HPDE6-E6E7 (cell line): Measurements from ENCODE around the gene APOBEC3G.

Experiments
- DNase-seq: peaks from one replicate; pipeline ENCODE4 v3.0.0; 2011; ENCODE audit warnings: missing footprints; ENCODE audit errors: extremely low spot score

The APOBEC3G gene

DNA sequence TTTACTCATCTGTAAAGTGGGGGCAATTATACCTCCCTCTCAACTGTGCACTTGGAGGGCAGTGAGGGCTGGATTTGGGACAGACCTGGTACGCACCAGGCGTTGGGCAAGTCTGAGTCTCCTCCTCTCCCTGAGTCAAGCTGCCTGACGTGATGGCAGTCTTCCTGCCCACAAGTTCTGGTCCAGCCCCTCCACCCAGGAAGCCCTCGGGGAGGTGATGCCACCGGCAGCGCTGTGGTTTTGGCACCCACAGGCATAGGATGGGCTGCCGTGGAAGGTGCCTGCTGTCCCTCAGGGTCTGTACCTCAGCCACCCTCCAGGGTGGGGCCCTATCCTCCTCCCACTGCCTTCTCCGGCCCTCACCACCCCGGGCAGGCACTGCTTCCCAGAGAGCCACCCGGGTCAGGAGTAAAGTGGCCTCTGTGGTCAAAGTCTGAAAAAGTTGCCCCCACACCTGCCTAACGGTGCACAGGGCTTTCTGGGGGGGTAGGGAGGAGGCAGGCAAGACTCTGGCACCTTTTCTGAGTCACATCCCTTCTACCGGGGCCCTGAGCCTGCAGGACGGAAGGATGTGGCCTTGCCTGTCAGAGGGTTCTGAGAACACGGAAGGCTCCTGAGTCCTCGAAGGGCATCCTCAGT, 13.5 kb downstream of the APOBEC3G start:
- peak; percentile 82 for DNase-seq

DNA sequence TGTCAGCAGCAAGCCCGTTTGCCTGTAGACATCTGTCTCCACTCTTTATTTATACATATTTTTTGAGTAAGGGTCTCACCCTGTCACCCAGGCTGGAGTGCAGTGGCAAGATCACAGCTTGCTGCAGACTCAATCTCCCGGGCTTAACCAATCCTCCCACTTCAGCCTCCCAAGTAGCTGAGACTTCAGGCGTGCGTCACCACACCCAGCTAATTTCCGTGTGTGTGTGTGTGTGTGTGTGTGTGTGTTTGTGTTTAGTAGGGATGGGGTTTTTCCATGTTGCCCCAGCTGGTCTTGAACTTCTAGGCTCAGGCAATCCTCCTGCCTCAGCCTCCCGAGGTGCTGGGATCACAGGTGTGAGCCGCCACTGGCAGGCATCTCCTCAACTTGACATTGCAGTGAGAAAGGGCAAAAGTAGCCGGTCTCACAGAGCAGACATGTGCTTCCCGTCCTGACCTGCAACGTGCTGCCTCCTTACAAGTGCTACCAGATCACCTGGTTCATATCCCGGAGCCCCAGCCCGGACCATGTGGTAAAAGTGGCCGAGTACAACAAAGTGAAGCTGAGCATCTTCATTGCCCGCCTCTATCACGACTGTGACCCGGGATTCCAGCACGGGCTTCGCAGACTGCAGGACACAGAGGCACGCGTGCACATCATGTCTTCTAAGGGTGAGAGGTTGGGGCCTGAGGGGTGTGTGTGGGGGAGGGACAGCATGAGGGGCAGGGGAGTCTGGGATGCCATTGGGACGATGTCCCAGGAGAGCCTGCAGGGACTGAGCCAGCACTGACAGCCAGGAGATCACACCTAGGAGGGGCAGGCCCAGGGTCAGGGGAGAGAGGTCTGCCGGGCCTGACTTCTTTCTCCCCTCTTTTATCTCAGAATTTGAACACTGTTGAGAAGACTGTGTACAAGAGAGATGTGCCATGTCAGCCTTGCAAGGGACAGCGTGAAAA, 14.3 kb downstream of the APOBEC3G start:
- DNase-seq: no peak

DNA sequence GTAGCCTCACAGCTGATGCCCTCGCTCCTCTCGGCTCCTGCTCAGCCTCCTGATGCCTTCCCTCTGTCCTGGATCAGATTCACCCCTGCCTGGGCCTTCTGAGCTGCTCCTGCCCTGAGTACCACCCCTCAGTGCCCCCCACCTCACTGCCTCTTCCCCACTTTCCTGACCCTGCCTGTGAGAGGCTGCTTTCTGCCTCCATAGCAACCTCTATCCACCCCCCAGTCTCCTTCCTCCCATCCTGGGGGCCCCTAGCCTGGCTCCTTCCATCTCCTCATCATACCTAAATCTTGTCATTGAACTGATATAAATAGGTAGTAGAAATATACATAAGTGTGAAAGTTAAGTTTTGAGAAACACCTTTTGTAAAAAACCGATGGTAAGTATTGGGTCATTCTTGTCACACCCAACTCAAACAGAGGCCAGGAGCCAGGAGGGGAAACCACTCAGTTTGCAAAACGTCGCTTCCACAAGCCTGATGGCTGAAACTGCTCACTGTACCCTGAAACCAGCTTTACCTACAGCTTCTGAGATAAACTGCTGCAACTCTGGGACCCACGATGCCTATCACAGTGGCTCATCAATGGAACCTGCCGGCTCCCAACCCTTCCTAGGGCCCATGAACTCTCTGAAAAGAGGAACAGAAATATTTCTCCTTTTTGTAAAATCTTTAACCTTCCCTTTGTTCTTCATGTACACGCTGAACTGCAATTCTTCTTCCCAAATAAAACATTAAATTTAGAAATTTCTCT, 15.2 kb downstream of the APOBEC3G start:
- DNase-seq: no peak

DNA sequence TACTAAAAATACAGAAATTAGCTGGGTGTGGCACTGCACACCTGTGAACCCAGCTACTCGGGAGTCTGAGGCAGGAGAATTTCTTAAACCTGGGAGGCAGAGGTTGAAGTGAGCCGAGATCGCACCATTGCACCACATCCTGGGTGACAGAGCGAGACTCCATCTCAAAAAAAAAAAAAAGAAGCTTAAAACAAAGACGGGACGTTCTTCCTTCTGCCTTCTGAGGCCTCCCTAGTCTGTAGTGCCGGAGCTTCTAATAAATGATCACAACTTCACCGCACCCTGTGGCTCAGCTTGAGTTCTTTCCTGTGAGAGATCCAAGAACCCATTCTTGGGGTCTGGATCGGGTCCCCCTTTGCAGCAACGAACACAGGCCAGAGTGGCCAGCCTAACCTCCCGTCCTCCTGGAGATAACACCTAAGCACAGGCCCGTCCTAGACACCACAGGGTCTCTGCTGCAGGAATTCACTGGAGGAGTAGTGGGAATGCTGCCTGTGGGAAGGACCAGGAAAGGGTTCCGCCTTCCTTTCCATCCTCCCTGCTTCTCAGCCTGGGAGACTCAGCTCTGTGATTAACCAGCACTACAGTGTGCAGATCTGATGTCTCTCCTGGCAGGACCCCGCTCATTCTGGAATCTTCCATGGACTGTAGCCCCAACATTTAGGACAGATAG, 17.8 kb downstream of the APOBEC3G start:
- no peak for DNase-seq

DNA sequence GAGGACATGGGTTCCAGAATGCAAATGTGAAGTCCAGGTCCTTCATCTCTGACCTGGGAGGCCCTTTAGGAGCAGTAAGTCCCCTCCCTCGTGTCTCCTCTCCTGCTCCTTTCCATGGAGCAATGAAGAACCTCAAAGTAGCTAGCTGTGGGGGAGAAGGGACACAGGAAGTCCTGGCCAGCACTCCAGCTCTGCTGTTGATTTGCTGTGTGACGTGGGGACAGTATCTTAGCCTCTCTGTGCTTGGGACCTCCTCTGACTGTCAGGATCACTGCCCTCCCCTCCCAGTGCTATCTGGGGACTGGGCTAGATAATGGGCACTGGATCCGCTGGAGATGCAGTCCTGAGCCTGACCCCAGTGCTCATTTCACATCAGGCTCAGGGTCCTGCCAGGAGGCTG, 18.9 kb downstream of the APOBEC3G start:
- no peak for DNase-seq

DNA sequence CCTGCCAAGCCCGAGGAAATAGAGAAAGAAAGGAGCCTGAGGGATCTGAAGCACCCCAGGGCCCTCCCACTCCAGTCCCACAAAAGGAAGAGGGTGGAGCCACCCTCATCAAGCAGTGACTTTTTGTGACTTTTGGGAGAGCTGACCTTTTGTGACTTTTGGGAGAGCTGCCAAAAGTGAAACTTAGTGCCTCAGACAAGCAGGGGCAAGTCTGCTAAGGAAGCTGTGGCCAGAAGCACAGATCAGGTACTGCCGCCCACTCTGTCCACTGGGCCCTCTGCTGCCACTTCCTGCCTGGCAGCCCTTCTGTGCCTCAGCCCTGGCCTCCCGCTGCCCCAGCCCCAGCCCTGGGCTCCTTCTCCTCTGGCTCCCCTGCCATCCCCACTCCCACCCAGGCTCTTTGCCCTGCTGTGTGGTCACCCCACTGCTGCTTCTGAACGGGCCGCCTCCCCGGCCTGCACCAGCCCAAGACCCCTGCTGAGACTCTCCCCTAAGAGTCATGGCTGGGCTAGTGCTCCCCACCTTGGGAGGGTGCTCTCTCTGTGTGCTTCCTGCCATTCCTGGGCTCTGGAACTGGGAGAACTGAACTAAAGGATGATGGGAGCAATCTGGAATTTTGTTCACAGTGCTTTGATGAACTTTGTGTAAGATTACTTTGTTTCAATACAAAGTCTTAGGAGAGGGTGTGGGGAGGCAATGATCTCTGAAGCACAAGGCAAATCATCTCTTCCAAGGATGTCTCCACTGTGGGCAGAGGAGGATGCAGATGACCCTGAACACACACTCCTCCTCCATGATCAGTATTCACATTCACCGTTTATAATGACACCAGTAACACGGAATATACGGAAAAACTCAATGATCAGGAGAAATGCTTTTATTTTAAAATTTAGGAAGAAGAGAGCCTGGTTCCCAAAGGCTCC, 20.3 kb downstream of the APOBEC3G start, which contains the start of gene APOBEC3H:
Gene APOBEC3H, plus strand, starts transcription at position 147 of the 923 bp plus-strand sequence. CDS start 3,035 bp downstream, outside the sequence.
- peak; percentile 62 for DNase-seq

DNA sequence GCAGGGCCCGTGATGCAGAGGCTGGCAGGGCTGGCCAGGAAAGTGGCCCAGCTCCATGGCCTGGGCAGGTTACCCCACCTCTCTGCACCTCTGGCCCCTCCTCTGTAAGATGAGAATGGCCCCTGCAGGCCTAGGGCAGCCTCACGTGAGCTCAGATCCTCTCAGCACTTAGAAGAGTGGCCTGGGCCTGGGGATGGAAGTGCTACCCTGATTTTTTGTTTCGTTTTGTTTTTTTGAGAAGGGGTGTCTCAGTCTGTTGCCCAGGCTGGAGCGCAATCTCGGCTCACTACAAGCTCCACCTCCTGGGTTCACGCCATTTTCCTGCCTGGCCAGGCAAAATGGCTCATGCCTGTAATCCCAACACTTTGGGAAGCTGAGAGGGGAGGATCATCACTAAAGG, 21.0 kb downstream of the APOBEC3G start:
- DNase-seq: no peak

DNA sequence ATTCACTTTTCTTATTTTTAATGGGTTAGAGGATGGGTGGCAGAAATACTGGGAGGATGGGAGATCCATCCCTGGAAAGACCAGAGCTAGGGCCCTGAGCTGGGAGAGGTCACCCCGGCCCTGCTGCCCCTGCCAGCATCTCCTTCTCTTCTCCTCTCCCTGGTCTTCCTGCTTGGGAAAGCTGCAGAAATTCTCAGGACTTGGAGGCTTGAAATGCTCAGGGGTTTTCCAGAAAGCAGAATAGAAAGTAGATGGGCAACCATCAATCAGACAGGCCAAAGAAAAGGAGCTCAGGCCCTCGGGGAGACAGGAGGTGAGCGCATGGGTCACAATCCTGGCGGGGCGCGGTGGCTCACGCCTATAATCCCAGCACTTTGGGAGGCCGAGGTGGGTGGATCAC, 21.5 kb downstream of the APOBEC3G start:
- no peak for DNase-seq

DNA sequence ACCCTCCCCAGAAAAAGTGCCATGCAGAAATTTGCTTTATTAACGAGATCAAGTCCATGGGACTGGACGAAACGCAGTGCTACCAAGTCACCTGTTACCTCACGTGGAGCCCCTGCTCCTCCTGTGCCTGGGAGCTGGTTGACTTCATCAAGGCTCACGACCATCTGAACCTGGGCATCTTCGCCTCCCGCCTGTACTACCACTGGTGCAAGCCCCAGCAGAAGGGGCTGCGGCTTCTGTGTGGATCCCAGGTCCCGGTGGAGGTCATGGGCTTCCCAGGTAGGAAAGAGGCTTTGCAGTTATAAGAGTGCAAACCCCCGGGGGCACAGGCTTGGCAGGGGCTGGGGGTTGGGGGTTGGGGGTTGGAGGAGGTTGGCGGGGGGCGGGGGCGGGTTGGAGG, 24.2 kb downstream of the APOBEC3G start:
- DNase-seq: no peak

DNA sequence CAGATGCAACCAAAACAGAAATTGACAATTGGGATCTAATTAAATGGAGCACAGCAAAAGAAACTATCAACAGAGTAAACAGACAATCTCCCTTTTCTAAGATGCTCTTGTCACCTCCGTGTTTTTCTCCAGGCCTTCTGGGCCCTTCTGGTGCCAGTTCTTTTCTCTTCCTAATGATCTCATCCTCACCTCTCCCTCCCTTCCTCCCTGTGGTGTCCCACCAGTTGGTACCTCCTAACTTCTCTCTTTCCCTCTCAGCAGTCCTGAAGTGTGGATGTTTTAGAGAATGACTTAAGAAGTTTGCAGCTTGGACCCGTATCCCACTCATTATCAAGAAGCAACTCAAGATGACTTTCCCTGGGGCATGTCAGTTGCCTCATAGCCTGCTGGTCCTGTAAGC, 26.4 kb downstream of the APOBEC3G start:
- no peak for DNase-seq

DNA sequence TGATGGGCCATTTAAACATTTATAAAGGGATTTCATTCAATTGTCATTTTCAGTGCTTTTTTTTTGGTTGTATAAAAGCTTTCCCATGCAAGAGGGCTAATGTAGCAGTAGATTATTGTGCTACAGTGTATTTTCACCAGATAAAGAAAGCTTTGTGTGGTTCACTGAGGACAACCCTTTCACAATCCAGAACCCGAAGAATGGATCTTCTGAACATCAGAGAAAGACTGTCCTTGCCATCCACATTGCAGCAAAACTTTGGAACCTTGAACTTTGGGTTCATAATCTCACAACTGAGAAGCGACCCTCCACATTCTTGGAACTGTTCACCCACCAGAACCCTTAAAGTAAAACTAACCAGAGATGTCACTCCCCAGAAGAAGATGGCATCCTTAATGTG, 29.3 kb downstream of the APOBEC3G start:
- no peak for DNase-seq

DNA sequence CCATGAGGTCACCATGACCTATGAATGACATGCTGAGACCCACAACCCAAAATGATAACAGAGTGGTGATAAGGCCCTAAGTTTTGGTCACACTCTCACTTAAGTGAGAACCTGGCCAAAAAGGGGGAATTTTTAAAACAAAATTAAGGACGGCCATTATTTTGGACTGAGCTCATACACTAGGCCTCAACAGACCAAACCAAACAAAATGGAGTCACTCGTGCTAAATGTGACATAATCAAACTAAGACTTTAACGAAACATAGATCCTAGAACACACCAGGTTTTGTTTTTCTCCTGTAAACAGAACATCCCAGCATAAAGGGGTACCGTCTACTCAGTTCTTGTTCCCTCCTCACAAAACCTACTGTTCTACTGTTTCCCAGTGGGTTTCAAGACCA, 31.4 kb downstream of the APOBEC3G start:
- no peak for DNase-seq

DNA sequence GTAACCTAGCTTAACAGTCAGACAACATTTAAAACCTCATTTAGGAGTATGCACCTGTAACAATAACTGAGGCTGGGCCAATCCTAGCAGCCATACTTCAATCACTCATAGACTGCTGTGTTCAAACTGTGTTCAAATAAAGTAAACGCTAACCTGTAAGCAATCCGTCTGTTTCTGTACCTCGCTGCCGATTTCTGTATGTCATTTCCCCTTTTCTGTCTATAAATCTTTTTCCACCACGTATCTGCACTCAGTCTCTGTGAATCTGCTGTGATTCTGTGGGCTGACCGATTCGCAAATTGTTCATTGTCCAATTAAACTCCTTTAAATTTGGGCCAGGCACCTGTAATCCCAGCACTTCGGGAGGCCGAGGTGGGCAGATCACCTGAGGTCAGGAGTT, 32.3 kb downstream of the APOBEC3G start:
- no peak for DNase-seq

DNA sequence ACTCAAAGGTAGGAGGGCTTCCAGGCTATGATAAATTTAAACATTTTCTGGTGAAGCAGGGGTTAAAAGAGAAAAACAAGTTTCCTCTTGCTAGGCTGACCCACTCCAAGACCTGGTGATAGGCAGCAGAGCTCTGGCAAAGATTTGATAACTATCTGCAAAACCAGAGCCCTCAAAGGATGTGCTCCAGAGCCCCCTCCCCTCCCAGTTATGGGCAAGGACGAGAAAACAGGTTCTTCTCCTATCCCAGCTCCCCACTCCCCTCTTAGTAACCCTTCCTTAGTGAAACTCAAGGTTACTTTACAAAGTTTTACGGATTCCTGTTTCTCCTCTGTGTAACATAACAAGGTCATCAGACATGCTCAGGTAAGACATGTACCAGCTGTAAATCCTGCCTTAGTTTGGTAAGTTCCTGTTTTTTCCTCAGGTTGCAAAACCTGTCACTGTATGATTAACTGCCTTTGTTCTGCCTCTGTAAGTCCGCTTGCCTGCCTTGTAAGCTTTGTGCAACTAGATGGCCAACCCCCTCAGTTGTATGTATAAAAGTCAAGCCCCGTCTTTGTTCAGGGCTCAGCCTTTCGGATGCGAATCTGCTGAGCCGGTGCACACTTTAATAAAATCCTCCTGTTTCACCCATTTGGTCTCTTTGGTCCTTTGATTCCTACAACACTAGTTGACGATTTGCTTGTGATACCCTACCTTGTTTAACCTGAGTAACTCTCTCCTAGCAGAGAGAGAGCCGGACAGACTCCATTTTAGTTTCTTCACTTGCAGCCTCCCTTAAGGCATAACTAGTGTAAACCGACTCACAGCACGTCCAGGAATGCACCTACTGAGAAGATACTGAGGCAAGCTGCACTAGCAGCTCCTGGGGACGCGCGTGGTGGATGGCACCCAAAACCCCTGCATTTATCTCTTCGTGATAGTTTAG, 33.8 kb downstream of the APOBEC3G start:
- DNase-seq: no peak

DNA sequence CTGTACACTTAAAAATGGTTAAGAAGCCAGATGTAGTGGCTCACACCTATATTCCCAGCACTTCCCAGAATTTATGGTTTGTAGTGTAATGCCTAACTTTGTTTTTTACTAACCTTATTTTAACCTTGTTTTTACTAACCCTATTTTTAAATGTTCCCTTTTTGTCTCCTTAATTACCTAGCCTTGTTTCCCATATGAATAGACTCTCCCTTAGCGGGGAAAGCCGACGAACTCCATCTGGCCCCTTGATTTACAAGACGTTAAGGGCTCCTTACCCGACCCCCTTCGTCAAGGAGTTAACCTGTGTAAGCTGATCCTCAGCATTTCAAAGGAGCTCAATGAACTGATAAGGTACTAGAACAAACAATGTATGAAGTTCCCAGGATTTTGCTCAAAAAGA, 37.0 kb downstream of the APOBEC3G start:
- DNase-seq: no peak

DNA sequence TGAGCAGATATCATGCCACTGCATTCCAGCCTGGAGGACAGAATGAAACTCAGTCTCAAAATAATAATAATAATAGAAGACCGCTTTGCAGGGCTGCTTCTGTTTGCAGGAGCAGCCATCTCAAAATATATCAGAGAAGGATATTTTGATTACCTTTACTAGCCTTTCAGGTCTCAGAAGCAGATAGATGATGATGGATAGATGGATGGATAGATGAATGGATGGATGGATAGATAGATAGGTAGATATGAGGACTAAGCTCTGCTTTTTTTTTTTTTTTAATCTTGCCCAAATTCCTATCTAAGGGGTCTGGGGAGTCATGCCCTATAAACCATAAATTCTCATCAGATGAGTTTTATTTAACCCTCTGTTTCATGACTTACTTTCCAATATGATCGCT, 38.5 kb downstream of the APOBEC3G start:
- no peak for DNase-seq

DNA sequence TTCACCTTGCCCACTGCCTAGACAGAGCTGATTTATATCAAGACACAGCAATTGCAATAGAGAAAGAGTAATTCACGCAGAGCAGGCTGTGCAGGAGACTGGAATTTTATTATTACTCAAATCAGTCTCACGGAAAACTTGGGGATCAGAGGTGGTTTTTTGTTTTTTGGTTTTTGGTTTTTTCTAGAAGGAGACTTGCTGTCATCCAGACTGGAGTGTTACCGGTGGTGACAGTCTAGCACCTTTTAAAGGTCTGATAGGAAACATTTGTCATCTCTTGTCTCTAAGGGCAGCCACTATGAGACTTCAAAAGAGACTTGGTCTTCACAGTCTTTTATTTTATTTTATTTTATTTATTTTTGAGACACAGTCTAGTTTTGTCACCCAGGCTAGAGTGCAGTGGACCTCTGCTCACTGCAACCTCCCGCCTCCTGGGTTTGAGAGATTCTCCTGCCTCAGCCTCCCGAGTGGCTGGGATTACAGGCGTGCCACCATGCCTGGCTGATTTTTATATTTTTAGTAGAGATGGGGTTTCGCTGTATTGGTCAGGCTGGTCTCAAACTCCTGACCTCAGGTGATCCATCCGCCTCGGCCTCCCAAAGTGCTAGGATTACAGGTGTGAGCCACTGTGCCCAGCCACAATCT, 39.0 kb downstream of the APOBEC3G start:
- DNase-seq: no peak

DNA sequence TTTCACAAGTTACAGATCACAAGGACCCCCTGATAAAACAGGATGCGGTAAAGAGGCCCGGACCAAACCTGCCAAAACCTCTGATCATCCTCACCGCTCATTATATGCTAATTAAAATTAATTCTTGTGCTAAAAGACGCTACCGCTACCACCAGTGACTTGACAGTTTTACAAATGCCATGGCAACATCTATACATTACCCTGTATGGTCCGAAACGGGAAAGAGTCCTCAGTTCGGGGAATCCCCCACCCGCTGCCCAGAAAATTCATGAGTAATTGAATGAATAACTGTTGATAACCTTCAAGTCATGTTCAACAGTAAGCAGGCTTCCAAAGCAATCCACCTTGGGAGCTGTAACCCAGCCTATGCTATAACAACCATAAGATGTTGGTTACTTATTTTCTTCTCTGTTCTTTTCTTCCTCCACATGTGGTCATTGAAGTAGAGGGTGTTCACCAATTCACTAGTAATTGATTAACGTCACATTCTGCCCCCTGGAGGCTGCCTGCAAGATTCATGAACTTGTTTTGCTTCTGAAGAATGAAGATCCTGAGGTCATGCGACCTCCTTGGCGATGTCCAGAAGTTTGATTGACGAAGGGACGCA, 40.6 kb downstream of the APOBEC3G start:
- no peak for DNase-seq

DNA sequence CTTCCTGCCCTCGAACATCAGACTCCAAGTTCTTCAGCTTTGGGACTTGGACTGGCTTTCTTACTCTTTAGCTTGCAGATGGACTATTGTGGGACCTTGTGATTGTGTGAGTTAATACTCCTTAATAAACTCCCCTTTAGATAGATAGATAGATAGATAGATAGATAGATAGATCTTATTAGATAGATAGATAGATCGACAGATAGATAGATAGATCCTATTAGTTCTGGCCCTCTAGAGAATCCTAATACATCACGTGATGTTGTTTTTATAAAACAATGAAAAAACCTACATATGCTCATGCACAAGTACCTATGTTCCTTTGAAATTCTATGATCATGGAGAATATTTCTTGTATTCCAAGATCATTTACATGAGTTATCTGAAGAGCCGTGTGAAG, 43.9 kb downstream of the APOBEC3G start:
- DNase-seq: no peak
